ENCODE data around the gene SLC6A3.
"Not testable (repeated sequence)": the region's sequence is repeated elsewhere in the genome, so short reads cannot be mapped to it uniquely, and the experiment has no call there.

Gene SLC6A3

DNA sequence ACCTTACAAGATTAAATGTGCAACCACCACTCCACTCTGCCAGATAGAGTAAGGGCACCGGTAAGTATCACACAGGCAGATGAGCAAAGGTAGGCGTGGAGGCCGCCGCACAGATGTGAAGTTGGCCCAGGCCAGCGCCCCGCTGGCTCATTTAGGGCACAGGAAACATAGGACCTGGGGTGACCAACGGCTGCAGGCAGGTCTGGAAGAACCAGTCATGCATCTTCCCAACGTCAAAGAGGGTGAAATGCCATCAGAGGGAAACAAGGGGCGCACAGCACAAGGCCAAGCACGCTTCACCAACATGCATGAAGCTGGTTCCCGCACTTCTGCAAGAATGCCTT lies 31.7 kb upstream of the SLC6A3 start:
- Histone ChIP-seq H3K4me3 (ENCODE audit: low read depth, low read length) (no peak overlapping the region), H3K27me3 (replicated peaks) (no peaks in the 10 kb centered on the region), H3K36me3 (replicated peaks) (peaks cover 25% of the 10 kb centered on the region), H3K27ac (no peak overlapping the region)
- TF ChIP-seq CTCF (IDR thresholded peaks at IDR 0.05; ENCODE audit: low read depth, low read length, missing control alignments): no peak
- no peak for DNase-seq
- in situ Hi-C loops (cut with HindIII; ENCODE audit: low pct_ligation_motif_present, low sequenced_read_pairs): no loop called here

GRCh38 chr5:1476181-1476966 lies 31.1 kb upstream of the SLC6A3 start:
- Histone ChIP-seq H3K27me3 (replicated peaks) (no peaks in the 10 kb centered on the region), H3K4me3 (ENCODE audit: low read depth, low read length) (no peak overlapping the region), H3K36me3 (replicated peaks) (peaks cover 25% of the 10 kb centered on the region), H3K27ac (no peak overlapping the region)
- in situ Hi-C loops (cut with HindIII; ENCODE audit: low pct_ligation_motif_present, low sequenced_read_pairs): no loop called here
- DNase-seq: no peak
- TF ChIP-seq CTCF (IDR thresholded peaks at IDR 0.05; ENCODE audit: low read depth, low read length, missing control alignments): no peak

DNA sequence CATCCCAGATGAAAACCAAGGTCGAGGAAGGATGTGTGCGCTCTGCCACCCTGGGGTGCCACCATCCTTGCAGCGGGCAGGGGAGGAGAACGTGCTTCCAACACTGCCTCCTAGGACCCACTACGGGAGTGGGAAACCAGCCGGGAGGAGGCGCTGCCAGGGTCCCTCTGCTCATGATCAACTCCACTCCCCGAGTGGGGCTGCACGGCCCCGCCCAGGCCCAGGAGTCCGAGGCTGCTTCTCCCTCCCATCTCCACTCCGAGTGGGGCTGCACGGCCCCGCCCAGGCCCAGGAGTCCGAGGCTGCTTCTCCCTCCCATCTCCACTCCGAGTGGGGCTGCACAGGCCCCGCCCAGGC lies 30.3 kb upstream of the SLC6A3 start:
- H3K4me3 ChIP-seq (ENCODE audit: low read depth, low read length); H3K27me3 ChIP-seq (replicated peaks); in situ Hi-C loops (cut with HindIII; ENCODE audit: low pct_ligation_motif_present, low sequenced_read_pairs); DNase-seq; H3K27ac ChIP-seq: not testable (repeated sequence)
- peaks cover 25% of the 10 kb centered on the region for H3K36me3 ChIP-seq (replicated peaks)

GRCh38 chr5:1474866-1475543 lies 29.8 kb upstream of the SLC6A3 start:
- DNase-seq: no peak
- peaks cover 25% of the 10 kb centered on the region for H3K36me3 ChIP-seq (replicated peaks)
- no peak overlapping the region for H3K27ac ChIP-seq
- H3K27me3 ChIP-seq (replicated peaks): no peaks in the 10 kb centered on the region
- no peak overlapping the region for H3K4me3 ChIP-seq (ENCODE audit: low read depth, low read length)
- no peak for TF ChIP-seq CTCF (IDR thresholded peaks at IDR 0.05; ENCODE audit: low read depth, low read length, missing control alignments)
- in situ Hi-C loops (cut with HindIII; ENCODE audit: low pct_ligation_motif_present, low sequenced_read_pairs): no loop called here

- Histone ChIP-seq H3K4me3 (ENCODE audit: low read depth, low read length) (no peak overlapping the region), H3K27me3 (replicated peaks) (no peaks in the 10 kb centered on the region), H3K27ac (no peak overlapping the region), H3K36me3 (replicated peaks) (peaks cover 25% of the 10 kb centered on the region)
- no peak for DNase-seq
- in situ Hi-C loops (cut with HindIII; ENCODE audit: low pct_ligation_motif_present, low sequenced_read_pairs): no loop called here
- TF ChIP-seq CTCF (IDR thresholded peaks at IDR 0.05; ENCODE audit: low read depth, low read length, missing control alignments): no peak
These were observed 29.1 kb upstream of the SLC6A3 start for GRCh38 chr5:1474183-1474839.

DNA sequence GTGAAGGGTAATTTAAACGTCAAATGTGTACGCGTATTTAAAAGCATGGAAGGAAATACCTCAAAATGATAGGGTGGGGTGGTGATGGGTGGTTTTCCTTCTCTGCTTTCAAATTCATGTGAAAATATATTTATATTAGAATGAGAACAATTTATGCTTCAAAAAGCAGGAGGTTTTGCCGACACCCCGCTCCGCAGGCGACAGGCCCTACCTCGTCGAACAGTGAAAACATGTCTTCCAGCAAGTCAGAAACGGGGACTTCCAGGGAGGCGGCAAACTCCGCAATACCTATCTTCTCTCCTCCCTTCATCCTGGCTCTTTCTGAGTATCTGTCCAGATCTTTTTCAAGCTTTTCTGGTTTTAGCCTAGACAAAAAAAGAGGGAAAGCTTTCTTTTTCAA lies 28.5 kb upstream of the SLC6A3 start:
- Histone ChIP-seq H3K27me3 (replicated peaks) (no peaks in the 10 kb centered on the region), H3K27ac (no peak overlapping the region), H3K36me3 (replicated peaks) (peaks cover 25% of the 10 kb centered on the region), H3K4me3 (ENCODE audit: low read depth, low read length) (no peak overlapping the region)
- DNase-seq: no peak
- TF ChIP-seq CTCF (IDR thresholded peaks at IDR 0.05; ENCODE audit: low read depth, low read length, missing control alignments): no peak
- in situ Hi-C loops (cut with HindIII; ENCODE audit: low pct_ligation_motif_present, low sequenced_read_pairs): no loop called here
